ENCODE data around the gene CACFD1.
"Not testable (repeated sequence)": the region's sequence is repeated elsewhere in the genome, so short reads cannot be mapped to it uniquely, and the experiment has no call there.

The CACFD1 gene

GRCh38 chr9:133441571-133441970, 18.2 kb upstream of the CACFD1 start:
- no peak for DNase-seq

- no peak for DNase-seq
Measured at GRCh38 chr9:133443248-133443647, 16.5 kb upstream of the CACFD1 start.

GRCh38 chr9:133443982-133444381, 15.8 kb upstream of the CACFD1 start:
- DNase-seq, result no peak

GRCh38 chr9:133445293-133445969, 14.3 kb upstream of the CACFD1 start:
- DNase-seq, result no peak

- no peak for DNase-seq
Measured at GRCh38 chr9:133448487-133448972, 11.2 kb upstream of the CACFD1 start.

GRCh38 chr9:133449760-133450159, 10.0 kb upstream of the CACFD1 start:
- no peak for DNase-seq

- not testable (repeated sequence) for DNase-seq
Measured at GRCh38 chr9:133451865-133452264, 7.9 kb upstream of the CACFD1 start.

- DNase-seq, result no peak
Measured at GRCh38 chr9:133452562-133452961, 7.2 kb upstream of the CACFD1 start.

- DNase-seq, result no peak
Measured at GRCh38 chr9:133453651-133454050, 6.1 kb upstream of the CACFD1 start.

- DNase-seq, result no peak
Measured at GRCh38 chr9:133454325-133454724, 5.5 kb upstream of the CACFD1 start.

GRCh38 chr9:133454943-133455673, 4.7 kb upstream of the CACFD1 start:
- DNase-seq, result no peak

GRCh38 chr9:133455936-133456335, 3.8 kb upstream of the CACFD1 start:
- no peak for DNase-seq

GRCh38 chr9:133456409-133456808, 3.4 kb upstream of the CACFD1 start:
- DNase-seq, result no peak

GRCh38 chr9:133457233-133457632, 2.5 kb upstream of the CACFD1 start:
- no peak for DNase-seq

GRCh38 chr9:133457748-133458147, 2.0 kb upstream of the CACFD1 start:
- DNase-seq, result no peak

- no peak for DNase-seq
Measured at GRCh38 chr9:133458643-133459312, 1.0 kb upstream of the CACFD1 start.

- DNase-seq, result no peak
Measured at GRCh38 chr9:133460405-133461175, 812 bp downstream of the CACFD1 start.

- no peak for DNase-seq
Measured at GRCh38 chr9:133461975-133462374, 2.2 kb downstream of the CACFD1 start.

- DNase-seq, result no peak
Measured at GRCh38 chr9:133463234-133463863, 3.6 kb downstream of the CACFD1 start.

GRCh38 chr9:133463864-133464615, 4.3 kb downstream of the CACFD1 start:
- DNase-seq, result no peak

- DNase-seq, result no peak
Measured at GRCh38 chr9:133464638-133465037, 4.9 kb downstream of the CACFD1 start.

GRCh38 chr9:133465984-133466383, 6.2 kb downstream of the CACFD1 start:
- no peak for DNase-seq
